GM03348 (cell line): ENCODE results near the gene ATAD3B.
"Not testable (repeated sequence)": the region's sequence is repeated elsewhere in the genome, so short reads cannot be mapped to it uniquely, and the experiment has no call there.

Source experiments
- DNase-seq: peaks from one replicate; pipeline ENCODE4 v3.0.0; 2012; ENCODE audit warnings: low spot score

Gene ATAD3B

GRCh38 chr1:1513675-1514074 lies 42.1 kb downstream of the ATAD3B start:
- not testable (repeated sequence) for DNase-seq

GRCh38 chr1:1514376-1514775 lies 42.8 kb downstream of the ATAD3B start:
- not testable (repeated sequence) for DNase-seq

- not testable (repeated sequence) for DNase-seq
Observed at GRCh38 chr1:1516923-1517322, 45.4 kb downstream of the ATAD3B start.

- DNase-seq, result no peak
Observed at GRCh38 chr1:1517973-1518620, 46.5 kb downstream of the ATAD3B start.

GRCh38 chr1:1518621-1519007 lies 47.0 kb downstream of the ATAD3B start:
- not testable (repeated sequence) for DNase-seq

- DNase-seq, result not testable (repeated sequence)
Observed at GRCh38 chr1:1519805-1520505, 48.4 kb downstream of the ATAD3B start.

- no peak for DNase-seq
Observed at GRCh38 chr1:1521331-1521730, 49.8 kb downstream of the ATAD3B start.

GRCh38 chr1:1522536-1522935 lies 51.0 kb downstream of the ATAD3B start:
- not testable (repeated sequence) for DNase-seq

GRCh38 chr1:1523226-1523625 lies 51.7 kb downstream of the ATAD3B start:
- not testable (repeated sequence) for DNase-seq

- not testable (repeated sequence) for DNase-seq
Observed at GRCh38 chr1:1523651-1524050, 52.1 kb downstream of the ATAD3B start.

GRCh38 chr1:1524750-1525383 lies 53.3 kb downstream of the ATAD3B start:
- not testable (repeated sequence) for DNase-seq

GRCh38 chr1:1526476-1526875 lies 54.9 kb downstream of the ATAD3B start:
- not testable (repeated sequence) for DNase-seq

GRCh38 chr1:1527092-1527816 lies 55.7 kb downstream of the ATAD3B start:
- peak; percentile 5 for DNase-seq

GRCh38 chr1:1528301-1529267 lies 57.0 kb downstream of the ATAD3B start:
- DNase-seq, result no peak

GRCh38 chr1:1529321-1529720 lies 57.8 kb downstream of the ATAD3B start:
- DNase-seq, result no peak

GRCh38 chr1:1529936-1530335 lies 58.4 kb downstream of the ATAD3B start:
- DNase-seq, result no peak

- no peak for DNase-seq
Observed at GRCh38 chr1:1531947-1532346, 60.4 kb downstream of the ATAD3B start.

GRCh38 chr1:1533176-1533893 lies 61.8 kb downstream of the ATAD3B start:
- not testable (repeated sequence) for DNase-seq

- DNase-seq, result not testable (repeated sequence)
Observed at GRCh38 chr1:1533894-1534291, 62.3 kb downstream of the ATAD3B start.

GRCh38 chr1:1534401-1535154 lies 63.0 kb downstream of the ATAD3B start:
- DNase-seq, result no peak
